ENCODE results near the gene CMTM2. TPM values are rescaled to one million over a fixed set of nuclear protein-coding genes. Genes with fewer than 3 reads are reported as not detected.

The CMTM2 gene, protein sequence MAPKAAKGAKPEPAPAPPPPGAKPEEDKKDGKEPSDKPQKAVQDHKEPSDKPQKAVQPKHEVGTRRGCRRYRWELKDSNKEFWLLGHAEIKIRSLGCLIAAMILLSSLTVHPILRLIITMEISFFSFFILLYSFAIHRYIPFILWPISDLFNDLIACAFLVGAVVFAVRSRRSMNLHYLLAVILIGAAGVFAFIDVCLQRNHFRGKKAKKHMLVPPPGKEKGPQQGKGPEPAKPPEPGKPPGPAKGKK
- not detected in 2 replicates for total RNA-seq (ENCODE audit: low replicate concordance)

DNA sequence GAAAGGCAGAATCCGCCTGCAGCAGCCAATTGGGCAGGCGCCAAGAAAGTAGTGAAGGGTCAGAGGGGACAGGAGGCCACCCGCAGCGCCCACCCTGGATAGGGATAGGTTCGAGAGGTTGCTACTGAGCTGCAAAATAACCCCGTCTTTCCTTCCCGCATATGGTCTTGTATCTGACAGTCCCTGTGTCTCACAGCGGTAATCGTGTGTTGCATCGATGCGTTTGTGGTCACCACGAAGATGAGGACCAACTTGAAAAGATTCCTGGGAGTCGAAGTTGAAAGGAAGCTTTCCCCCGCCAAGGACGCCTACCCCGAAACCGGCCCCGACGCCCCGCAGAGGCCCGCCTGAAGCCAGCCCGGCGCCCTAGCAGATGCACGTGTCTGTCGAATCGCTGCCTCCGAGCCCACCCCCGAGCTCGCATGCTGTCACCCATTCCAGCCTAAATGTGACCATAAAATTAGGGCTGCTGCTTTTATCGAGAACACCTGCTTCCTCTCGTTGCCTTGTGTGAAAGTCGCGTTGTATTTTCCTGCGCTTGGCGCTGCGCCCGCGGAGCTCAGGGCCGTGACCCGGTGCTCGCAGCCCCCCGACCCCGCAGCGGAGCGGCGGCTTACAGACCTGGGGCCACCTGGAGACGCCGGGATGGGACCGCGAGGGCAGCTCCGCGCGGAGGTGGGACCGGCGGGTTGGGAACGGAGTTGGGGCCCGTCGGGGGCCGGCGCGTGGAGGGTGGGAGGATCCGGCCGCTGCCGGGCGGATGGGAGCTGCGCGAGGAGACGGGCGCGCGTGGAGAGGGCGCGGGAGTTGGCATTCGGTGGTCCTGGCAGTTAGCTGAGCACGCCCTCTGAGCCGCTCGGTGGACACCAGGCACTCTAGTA lies at the start of gene CMTM2:
Gene CMTM2 (plus strand): TSS at position 813 of the 881 bp plus-strand sequence. CDS start 145 bp downstream, outside the sequence.

DNA sequence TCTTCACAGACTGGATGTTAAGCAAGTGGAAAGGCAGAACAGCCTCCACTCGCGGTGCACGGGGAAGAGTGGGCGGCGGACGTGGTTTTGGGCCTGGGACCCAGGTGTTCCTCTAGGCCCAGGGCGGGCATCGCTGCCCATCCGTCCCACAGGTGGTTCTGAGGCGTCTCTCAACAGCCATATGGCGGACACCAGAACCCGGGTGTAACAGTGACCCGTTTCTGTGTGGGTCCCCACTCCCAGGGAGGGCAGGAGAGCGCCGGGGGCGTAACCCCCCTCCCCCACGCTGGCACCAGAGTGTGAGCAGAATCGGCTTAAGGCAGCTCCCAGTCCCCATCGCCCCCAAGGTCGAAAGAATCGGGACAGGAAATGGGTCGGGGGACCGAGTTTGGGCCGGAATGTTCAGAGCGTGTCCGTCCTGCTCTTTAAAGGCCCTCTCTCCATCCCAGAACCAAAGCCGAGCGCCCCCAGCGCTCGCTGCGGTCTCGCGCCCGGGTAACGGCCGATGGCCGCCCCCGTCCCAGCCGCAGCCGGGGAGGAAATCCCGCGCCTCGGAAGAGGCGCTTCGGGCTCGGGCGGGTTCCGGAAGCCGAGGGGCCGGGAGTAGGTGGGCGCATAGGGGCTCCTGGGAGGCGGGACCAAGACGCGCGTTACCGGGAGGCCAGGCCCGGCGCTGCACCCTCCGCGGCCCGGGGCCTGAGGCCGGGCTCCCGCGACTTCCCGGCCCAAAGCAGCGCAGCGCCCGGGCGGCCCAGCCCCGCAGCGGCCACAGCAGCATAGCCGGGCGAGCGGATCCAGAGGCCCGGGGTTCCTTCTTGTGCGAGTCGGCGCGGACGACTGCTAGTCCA lies 29.8 kb upstream of the CMTM2 start, which contains the start of gene TK2:
Gene TK2 (minus strand): TSS at position 839 of the 848 bp plus-strand sequence. CDS start 61 bp downstream, at position 778.

DNA sequence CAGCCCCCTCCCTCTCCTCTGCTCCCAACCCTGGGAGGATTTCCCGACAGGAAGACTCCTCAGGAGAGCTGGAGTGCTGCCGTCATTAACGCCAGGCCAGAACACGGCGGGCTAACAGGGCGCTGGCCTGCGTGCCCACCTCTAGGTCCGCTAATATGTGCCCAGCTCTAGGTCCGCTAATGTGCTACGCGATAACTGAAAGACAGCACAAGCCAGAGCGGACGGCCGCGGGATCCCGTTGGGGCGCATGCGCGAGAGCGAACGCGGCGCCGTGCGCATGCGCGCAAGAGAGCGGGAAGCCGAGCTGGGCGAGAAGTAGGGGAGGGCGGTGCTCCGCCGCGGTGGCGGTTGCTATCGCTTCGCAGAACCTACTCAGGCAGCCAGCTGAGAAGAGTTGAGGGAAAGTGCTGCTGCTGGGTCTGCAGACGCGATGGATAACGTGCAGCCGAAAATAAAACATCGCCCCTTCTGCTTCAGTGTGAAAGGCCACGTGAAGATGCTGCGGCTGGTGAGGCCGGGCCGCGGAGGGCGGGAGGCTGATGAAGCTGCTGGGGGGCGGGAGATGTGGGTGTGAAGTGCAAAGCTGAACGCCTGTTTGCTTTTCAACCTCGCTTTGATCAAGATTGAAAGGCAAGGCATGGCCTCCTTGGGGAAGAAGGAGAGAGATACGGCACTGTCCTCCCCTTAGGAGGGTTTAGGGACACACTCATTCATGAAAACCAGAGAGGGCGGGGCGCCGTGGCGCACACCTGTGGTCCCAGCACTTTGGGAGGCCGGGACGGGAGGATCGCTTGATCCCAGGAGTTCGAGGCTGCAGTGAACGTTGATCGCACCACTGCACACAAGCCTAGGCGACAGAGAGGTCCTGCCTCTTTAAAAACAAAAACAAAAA lies 26.7 kb upstream of the CMTM2 start, which contains the start of gene CKLF:
Gene CKLF (plus strand): TSS at position 291 of the 892 bp plus-strand sequence. CDS start 140 bp downstream, at position 431.

DNA sequence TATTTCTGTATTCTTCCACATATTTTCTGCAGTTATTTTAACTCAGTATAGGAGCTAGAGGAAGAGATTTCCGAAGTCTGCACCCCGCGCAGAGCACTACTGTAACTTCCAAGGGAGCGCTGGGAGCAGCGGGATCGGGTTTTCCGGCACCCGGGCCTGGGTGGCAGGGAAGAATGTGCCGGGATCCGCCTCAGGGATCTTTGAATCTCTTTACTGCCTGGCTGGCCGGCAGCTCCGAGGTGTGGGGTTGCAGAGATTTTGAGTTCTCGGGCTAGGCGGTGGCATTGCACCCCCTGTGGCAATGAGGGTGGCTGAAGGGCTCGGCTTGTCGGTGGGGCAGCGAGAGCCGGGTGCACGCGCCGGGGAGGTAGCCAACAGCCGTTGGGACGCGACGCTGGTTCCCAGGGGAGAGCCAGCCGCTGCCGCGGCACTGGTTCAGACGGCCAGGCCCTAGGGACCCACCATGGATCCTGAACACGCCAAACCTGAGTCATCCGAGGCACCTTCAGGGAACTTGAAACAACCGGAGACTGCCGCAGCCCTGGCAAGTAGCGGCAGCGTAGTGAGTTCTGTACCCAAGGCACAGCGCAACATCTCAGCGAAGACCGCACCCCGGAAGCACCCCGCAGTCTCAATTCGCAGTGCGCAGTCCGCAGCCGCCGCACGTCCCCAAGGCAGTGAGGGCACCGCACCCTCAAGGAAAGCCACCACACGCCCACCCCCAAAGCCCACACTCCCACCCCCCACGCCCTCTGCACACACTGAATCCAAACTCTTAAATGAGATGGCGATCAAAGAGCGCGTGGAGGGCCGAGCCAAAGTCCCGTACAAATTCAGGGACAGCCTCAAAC lies 13.0 kb upstream of the CMTM2 start, which contains the start of gene CMTM1:
Gene CMTM1 (plus strand): TSS at position 389 of the 851 bp plus-strand sequence. CDS start 75 bp downstream, at position 464.

DNA sequence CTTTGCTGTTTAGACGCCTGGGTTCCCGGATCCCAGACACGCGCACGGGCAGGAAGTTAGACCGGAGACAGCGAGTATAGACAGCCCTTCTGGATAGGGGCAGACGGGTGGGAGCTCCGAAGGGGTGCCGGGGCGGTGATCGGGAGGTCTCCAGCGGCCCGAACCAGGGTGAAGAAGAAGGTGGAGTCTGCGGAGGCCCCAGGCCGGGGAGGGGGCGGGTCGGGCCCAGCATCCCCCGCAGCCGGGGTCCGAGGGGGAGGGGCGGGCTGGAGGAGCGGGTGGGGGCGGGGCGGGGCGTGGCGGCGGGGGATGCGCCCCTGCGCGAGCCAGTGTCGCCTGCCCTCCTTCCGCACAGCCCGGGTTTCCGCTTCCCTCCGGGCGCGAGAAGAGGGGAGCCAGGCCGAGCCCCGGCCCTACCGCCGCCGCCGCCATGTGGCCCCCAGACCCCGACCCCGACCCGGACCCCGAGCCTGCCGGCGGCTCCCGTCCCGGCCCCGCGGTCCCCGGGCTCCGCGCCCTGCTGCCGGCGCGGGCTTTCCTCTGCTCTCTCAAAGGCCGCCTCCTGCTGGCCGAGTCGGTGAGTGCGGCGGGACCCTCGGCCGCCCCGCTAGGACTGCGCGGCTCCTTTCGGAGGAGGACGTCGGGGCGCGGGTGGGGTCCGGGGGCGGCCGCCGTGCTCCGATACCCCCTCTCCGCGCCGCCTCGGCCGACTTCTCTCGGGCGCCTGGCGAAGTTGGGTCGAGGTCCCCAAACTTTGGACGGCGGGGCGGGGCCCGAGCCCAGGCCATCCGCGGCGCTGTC lies 25.3 kb downstream of the CMTM2 start, which contains the start of gene CMTM3:
Gene CMTM3 (plus strand): TSS at position 329 of the 801 bp plus-strand sequence. CDS start 102 bp downstream, at position 431.

Other genes with a start within 250 kb of the CMTM2 start
- gene CDH5, start 212.8 kb upstream of the CMTM2 start, total RNA-seq (ENCODE audit: low replicate concordance), result 3.3 and 23.2 TPM in 2 replicates
- gene BEAN1, start 152.2 kb upstream of the CMTM2 start, total RNA-seq (ENCODE audit: low replicate concordance), result under 0.01 and 0.35 TPM in 2 replicates
- gene TK2, start 29.3 kb upstream of the CMTM2 start, total RNA-seq (ENCODE audit: low replicate concordance), result 35.3 and 74.5 TPM in 2 replicates
- 49.5 and 58.2 TPM in 2 replicates for gene CKLF, start 26.9 kb upstream of the CMTM2 start, total RNA-seq (ENCODE audit: low replicate concordance)
- gene CMTM1, start 13.0 kb upstream of the CMTM2 start, total RNA-seq (ENCODE audit: low replicate concordance), result 1.9 and 2.1 TPM in 2 replicates
- 9.1 and 13.5 TPM in 2 replicates for gene CMTM3, start 25.2 kb downstream of the CMTM2 start, total RNA-seq (ENCODE audit: low replicate concordance)
- 9.6 and 17.3 TPM in 2 replicates for gene CMTM4, start 117.3 kb downstream of the CMTM2 start, total RNA-seq (ENCODE audit: low replicate concordance)
- 63.7 and 175 TPM in 2 replicates for gene DYNC1LI2, start 172.1 kb downstream of the CMTM2 start, total RNA-seq (ENCODE audit: low replicate concordance)
- 0.08 TPM in 1 of 2 replicates, not detected in the other for gene TERB1, start 222.1 kb downstream of the CMTM2 start, total RNA-seq (ENCODE audit: low replicate concordance)

Measured in smooth muscle cell of the coronary artery (primary cell).